CD4-positive, alpha-beta T cell treated with Interleukin-21 for 1 hour (primary cell): ENCODE data around the gene ZBTB20.

Experiments
- DNase-seq: peaks from one replicate; pipeline ENCODE4 v3.0.0-alpha.2; 2020

Gene ZBTB20

DNA sequence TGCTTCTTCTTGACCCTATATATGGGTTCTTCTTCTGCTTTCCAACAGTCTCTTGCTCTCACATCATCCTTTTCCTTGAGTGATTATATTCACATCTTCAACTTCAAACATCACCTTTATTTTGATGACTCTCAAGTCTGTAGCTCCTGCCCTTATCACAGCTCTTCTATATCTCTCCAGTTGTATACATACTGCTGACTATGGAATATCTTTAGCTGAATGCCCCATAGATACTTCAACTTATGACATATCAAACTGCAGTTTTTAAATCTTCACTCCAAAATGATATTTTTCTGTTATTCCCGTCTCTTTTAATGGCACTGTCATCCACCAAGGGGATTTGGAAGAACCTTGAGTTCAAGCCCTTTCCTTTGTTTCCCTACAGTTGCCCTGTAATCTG is 139.1 kb downstream of the ZBTB20 start:
- no peak for DNase-seq

DNA sequence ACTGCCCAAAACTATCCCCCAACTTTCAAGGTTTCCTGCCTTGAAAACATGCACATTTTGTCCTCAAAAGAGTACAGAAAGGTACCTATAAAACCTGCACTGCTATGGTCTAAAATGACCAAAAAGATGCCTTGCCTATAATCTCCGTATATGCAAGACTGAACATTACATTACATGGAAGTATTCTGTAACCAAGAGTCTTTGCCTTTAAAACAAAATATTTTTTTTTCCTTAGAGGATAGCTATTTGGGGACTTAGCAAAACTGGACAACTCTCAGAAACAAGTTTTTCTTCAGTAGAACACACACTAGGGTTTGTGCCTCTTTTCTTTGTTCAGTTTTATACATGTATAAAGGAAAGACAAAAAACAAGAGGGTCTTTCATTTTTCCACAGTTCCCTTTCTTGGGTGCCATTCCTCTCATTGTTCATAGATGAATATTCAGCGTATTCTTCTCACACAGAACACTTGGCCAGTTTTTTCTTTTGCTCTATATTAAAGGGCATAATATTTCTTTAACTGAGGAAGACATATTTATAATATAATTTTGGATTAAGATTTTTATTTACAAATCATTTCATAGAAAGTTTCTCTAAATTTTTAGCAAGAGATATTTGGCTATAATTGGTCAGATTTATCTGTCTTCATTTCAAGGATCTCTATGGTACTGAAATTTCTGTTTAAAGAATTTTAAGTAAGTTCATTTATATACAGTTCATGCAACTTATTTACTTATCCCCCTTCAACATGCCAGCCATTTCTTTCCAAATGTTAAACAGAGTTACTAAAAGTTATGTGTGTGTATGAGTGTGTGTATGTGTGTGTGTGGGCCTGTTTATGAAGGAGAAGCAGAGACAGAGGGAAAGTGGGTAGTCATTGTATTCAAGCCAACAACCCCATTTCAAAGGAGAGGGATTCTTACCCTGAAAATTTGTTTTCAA is 142.6 kb downstream of the ZBTB20 start:
- no peak for DNase-seq

- DNase-seq = no peak
Observed at GRCh38 chr3:114998971-114999579, 148.0 kb downstream of the ZBTB20 start.

- no peak for DNase-seq
Observed at GRCh38 chr3:114994554-114995341, 152.3 kb downstream of the ZBTB20 start.

GRCh38 chr3:114985776-114986175 is 161.3 kb downstream of the ZBTB20 start:
- DNase-seq = no peak

DNA sequence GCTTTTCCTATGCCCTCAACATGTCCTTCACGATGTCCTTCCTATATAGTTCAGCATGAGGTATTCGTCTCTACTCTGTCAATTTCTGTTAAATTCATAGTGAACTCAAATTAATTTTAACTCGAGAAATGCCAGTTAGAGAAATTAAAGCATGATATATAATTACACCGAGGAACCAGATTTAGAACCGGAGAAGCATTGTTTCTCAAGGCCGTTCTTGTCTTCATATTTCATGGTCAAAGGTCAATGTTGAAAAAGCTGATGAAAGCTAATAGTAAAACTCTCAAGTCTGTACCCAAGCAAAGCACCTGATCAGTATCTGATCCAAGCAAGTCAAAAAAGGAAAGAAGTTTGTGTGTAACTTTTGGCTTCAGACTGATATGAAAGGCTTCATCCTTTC is 163.8 kb downstream of the ZBTB20 start:
- DNase-seq = no peak

DNA sequence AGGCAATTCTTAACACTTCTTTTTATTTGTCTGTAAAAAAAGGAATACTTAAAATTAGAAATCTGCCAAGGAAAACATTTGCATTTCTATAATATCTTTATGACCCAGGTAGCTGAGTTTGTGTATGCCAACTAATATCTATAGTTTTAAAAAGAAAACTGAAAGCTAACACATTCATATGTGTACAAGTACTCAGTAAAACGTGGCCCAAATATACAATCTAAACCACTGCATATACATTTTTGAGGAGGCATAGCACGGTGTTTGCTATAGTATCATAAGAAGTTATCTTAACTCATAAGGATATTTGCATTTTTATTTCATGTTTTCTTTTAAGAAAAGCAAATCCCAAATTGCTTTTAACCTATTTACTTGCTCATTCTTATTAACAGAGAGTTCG is 172.7 kb downstream of the ZBTB20 start:
- no peak for DNase-seq

DNA sequence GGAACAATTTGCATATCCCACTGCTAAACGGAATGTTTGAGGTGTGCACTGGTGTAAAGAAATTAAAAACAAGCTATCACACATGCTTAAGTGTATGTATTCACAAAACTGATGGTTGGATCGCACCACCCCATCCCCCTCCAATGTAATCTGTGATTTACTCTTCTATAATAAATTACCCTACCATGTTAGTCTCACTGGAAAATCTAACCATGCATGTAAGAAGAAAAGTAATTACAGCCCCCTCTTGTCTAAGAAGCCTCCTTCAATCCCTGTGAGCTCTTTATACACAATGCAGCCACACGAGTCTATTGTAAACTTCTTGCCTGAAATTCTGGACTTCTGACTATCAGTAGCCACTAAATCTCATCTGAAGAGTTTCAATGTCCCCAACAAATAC is 173.6 kb downstream of the ZBTB20 start:
- DNase-seq = no peak

DNA sequence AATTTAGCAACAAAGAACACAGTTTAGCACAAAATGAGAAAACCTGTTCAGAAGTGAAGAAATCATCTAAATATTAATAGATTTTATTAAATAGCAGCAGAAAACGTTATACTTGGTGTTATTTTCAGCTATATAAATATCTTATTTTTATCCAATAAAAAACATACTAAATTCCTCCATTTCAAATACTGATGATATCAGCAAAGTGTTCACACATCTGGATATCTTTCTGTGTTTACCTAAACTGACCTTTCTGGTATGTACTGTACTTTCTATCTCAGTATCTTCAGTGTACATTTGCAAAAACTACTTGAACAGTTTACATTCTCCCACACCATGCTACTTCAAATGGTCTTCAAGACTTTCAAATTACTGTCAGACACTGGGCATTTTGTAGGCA is 179.9 kb downstream of the ZBTB20 start:
- DNase-seq = no peak

DNA sequence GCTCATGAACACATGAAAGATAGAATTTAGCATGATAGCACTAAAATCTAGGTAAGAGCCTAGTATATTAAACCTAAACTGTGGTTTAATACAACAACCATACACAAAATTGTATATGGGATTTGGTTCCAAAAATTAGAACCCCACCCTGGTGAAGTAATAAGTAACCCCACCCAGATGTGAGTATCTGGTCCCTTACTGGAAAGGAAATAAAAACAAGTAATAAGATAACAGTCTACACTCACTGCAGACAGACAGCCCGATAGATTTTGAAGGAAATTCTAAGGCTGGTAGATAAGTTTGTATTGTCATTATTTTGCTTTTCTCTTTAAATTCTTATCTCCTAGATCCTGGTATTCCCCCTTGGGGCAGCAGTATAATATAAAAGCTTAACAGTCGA is 184.9 kb downstream of the ZBTB20 start:
- DNase-seq = no peak

DNA sequence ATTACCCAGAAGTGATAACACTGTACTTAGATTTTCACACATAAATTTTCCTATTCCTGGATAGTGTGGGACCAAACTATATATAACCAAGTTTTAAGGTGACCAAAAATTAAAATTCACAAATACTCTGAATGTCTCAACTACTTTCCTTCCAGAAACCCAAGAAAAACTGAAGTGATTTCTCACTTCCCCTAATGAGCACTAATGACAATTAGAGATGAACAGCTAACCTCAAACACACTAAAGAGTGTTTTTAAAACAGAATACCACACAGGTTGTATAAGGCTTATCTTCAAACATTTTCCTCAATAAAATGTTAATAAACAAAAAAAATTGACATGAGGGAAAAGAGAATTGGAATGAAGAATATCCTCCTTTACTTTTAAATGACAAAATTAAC is 188.2 kb downstream of the ZBTB20 start:
- DNase-seq = no peak

DNA sequence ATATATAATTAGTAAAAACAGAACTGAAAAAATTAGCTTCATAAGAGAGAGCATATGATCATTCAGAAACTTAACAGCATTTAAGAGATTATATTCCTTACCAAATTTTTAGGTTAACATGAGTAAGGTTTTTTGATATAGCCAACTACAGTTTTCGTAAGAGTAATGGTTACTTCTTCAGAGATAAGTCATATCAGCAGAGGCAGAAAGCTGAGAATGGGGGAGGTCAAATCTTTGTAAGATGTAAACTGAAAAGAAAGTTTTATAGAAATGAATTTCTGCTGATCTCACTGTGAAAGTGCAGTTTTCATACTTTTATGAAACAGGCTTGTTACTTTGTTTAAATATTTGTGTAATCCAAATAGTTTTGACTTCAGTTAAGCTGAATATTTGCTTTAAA is 193.3 kb downstream of the ZBTB20 start:
- DNase-seq = no peak

DNA sequence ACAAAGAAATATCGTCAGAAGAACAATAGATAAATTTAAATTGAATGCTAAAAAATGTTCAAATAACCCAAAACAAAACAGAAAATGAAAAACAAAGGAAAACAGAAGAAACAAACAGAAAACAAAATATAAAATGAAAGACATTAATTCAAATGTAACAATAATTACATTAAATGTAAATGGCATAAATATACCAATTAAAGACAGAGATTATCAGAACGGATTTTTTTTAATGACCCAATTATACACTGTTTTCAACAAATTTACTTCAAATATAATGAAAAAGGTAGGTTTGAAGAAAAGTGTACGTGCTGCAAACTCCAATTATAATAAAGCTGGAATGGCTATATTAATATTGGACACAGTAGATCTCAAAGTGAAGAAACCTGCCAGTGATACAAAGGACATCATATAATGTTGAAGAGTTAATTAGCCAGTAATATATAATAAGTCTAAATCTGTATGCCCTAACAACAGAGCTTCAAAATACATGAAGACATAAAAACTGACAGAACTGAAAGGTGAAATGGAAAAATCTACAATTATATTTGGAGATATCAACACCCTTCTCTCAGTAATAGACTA is 193.8 kb downstream of the ZBTB20 start:
- no peak for DNase-seq

DNA sequence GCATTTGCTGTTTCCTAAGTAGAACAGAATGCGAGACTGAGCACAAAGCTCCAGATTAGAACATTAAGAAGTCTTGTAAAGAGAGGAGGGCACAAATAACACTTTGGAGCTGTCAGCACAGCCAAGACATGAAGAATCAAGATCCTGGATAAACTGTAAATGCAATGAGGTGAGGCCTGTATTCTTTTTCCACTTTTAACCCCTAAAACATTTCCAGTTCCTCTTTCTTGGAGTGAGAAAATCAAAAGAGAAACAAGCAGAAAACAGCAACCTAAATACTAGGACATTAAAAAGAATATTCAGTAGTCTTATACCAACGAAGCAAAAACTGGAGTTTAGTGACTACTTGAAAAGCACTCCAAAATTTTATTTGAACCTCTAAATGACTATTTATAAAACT is 204.3 kb downstream of the ZBTB20 start:
- DNase-seq = no peak

- no peak for DNase-seq
Observed at GRCh38 chr3:114941626-114942309, 205.3 kb downstream of the ZBTB20 start.

DNA sequence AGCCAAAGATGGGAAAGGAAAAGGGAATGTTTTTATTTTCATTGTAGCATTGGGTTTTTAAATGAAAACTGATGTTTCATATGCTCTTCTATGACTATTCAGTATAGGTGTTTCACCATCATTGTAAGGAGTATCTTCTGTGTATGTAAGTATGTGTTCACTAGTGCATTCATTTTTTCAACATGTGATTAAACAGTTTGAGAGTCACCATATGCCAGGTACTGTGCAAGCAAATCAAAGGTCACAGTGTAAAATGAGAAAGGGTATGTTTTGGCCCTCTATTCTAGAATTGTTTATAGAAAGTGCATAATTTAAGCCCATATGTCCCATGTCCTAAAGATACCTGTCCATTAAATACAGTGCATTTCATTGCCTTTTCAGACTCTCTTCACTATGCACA is 207.2 kb downstream of the ZBTB20 start:
- DNase-seq = no peak

GRCh38 chr3:114933407-114933806 is 213.7 kb downstream of the ZBTB20 start:
- no peak for DNase-seq

DNA sequence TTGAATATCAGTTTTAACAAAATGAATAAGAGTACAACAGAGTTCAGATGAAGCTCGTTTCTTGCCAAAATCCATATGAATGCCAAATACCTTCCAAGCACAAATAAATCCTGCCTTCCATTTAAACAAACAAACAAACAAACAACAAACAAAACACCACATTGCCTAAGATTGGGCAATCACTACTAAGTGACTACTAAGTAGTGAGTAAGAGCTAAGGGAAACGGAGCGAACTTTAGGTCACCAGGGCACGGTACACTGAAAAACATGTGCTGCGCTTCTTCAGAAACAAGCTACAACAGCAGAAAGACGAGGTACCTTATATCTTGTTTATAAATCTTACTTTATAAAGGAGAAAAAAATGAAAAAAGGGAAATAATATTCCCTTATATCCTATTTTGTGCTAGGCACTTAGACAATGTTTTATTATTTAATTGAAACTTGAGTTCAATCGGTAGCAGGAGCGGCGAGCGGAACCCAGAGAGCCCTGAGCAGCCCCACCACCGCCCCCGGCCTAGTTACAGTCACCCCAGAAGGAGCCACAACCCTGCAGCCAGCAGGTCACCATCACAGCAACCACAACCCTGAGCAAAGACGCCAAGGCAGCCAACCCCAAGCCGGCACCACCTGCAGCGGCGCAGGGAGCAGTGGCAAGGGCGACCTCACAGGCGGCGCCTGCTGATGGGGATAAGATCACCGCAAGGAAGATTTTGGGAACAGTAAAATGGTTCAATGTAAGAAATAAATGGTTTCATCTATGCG is 216.9 kb downstream of the ZBTB20 start:
- no peak for DNase-seq

DNA sequence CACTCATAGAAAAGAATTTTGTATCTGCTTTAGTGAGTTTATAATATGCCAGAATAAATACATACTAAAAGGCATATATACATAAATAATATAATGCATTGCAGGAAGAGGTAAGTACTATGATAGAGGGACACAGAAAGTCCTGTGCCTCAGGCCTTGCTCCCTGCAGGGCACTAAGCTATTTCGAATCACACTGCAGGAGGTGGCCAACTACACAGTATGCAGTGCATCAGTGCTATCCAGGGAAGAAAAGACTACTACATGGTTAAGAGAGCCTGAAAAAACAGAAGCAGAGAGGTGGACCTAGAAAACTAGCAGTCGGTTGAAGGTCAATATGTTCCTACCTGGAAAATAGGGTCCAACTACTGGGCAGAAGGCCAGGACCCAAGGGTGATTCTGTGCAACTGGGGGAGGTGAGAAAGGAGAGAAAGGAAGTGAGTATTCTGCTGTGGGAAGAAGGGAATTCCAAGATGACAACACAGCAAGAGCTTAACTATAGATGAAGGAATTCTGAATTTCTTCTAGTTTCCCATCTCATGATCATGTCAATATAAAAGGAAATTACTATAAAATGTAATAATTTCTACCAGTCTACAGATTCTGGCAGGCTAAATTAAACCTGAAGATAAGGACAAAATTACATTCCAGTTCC is 218.0 kb downstream of the ZBTB20 start:
- DNase-seq = no peak

DNA sequence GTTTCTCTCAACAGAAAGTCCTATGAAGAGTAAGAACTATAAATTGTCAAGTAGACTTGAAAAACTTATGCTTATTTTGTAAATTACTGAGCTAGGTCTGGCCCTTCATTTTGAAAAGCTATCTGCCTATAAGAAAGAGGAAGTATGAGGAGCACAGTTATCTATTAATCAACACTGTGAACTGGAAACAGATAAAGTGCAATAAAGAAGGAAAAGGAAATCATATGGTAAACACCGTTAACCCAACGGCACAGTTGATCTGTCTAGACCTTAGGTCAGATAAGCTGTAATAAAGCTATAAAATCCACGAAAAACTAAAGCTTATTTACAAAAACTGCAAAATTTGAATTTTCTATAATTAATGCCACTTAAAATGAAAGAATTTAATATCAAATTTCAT is 242.5 kb downstream of the ZBTB20 start:
- DNase-seq = no peak

DNA sequence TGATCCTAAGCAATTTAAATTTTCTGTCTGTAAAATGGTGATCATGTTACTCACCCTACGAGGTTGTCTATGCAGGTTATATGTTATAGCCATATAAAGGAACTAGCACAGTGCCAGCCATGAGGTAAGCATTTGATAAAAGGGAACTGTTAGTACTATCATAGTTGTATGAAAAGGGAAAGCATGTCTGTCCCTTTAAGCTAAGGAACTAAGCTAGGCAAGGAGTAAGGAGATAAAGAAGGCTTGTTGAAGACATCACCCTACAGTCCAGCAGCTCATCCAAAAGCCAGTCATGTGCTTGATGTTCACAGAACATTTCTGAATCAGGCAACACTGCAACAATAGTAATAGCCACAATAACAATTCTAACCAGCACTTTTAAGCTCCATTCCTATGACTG is 243.9 kb downstream of the ZBTB20 start:
- no peak for DNase-seq
